PFSK-1 (cell line): ENCODE data around the gene KIF6.

Source experiments
- FOXP2 ChIP-seq: optimal IDR thresholded peaks from 2 replicates; pipeline ENCODE3; 2011; ENCODE audit warnings: borderline replicate concordance, control low read depth, inconsistent platforms; ENCODE audit not compliant: insufficient read depth; ENCODE audit errors: extremely low read length, extremely low read depth
- POLR2AphosphoS5 ChIP-seq: IDR thresholded peaks from 2 replicates; pipeline ENCODE4 v1.6.1; 2012; ENCODE audit warnings: low read depth, mild to moderate bottlenecking, control low read depth, low read length, moderate library complexity
- REST ChIP-seq, 2 experiments: IDR thresholded peaks; 2 replicates each; pipeline versions ENCODE4 v1.6.1 to v1.8.0; 2011 to 2012; ENCODE audit warnings: low read depth in 2 of 2, low read length in 2 of 2, control low read depth in 1 of 2, inconsistent platforms in 1 of 2, mild to moderate bottlenecking in 1 of 2, moderate library complexity in 1 of 2; ENCODE audit not compliant: insufficient read depth in 1 of 2
- SIN3A ChIP-seq: IDR thresholded peaks from 2 replicates; pipeline ENCODE4 v1.6.1; 2012; ENCODE audit warnings: mild to moderate bottlenecking, low read length, moderate library complexity, borderline replicate concordance; ENCODE audit not compliant: insufficient read depth
- TAF1 ChIP-seq: IDR thresholded peaks from 2 replicates; pipeline ENCODE4 v1.6.1; 2012; ENCODE audit warnings: low read length, control low read depth, borderline replicate concordance; ENCODE audit not compliant: insufficient read depth

The KIF6 gene

GRCh38 chr6:39327507-39327906 is 397.7 kb downstream of the KIF6 start:
- TF ChIP-seq POLR2AphosphoS5, result no peak
- no peak for TF ChIP-seq SIN3A
- no peak for TF ChIP-seq TAF1
- TF ChIP-seq REST (IDR thresholded peaks at IDR 0.05; ENCODE audit: insufficient read depth in 1 of 2, low read depth in 2 of 2, low read length in 2 of 2), result no peak
- TF ChIP-seq FOXP2, result no peak

GRCh38 chr6:39322306-39322850 is 402.8 kb downstream of the KIF6 start, which contains the start of gene KCNK16:
TSS of gene KCNK16 (minus strand) at chr6:39322702. CDS start at chr6:39322540, 162 bp downstream.
- TF ChIP-seq POLR2AphosphoS5 (no peak), FOXP2 (no peak), TAF1 (no peak), REST (IDR thresholded peaks at IDR 0.05; ENCODE audit: insufficient read depth in 1 of 2, low read depth in 2 of 2, low read length in 2 of 2) (no peak), SIN3A (no peak)

- no peak for TF ChIP-seq TAF1
- TF ChIP-seq REST (IDR thresholded peaks at IDR 0.05; ENCODE audit: insufficient read depth in 1 of 2, low read depth in 2 of 2, low read length in 2 of 2), result no peak
- TF ChIP-seq SIN3A, result no peak
- TF ChIP-seq FOXP2, result no peak
- no peak for TF ChIP-seq POLR2AphosphoS5
Observed at GRCh38 chr6:39321761-39322160, 403.4 kb downstream of the KIF6 start.

GRCh38 chr6:39320363-39320984 is 404.7 kb downstream of the KIF6 start:
- TF ChIP-seq SIN3A (no peak), REST (IDR thresholded peaks at IDR 0.05; ENCODE audit: insufficient read depth in 1 of 2, low read depth in 2 of 2, low read length in 2 of 2) (no peak), FOXP2 (no peak), POLR2AphosphoS5 (no peak), TAF1 (no peak)
